K562 treated with DMSO at 1 percent for 12 hours (cell line): ENCODE data around the gene MARCO. TPM values are rescaled to one million over a fixed set of nuclear protein-coding genes. Genes with fewer than 3 reads are reported as not detected.

ENCODE experiments used
- total RNA-seq: library from RNA; unstranded; fragments of 300-600 nt; gene quantifications from 2 replicates; pipeline ENCODE4 v1.2.3, GENCODE V29; 2022; ENCODE audit not compliant: insufficient read depth

MARCO gene
- not detected in 2 replicates for total RNA-seq

GRCh38 chr2:118942031-118942430 is at the start of gene MARCO:
TSS of gene MARCO (plus strand) at chr2:118942194. CDS start at chr2:118942301, 107 bp downstream.

Other genes with a start within 250 kb of the MARCO start
- gene EN1, start 94.5 kb upstream of the MARCO start, total RNA-seq: 1.4 and 4.9 TPM in 2 replicates
- gene C1QL2, start 216.6 kb downstream of the MARCO start, total RNA-seq: not detected in 2 replicates